Mammary epithelial cell (primary cell): ENCODE data around the gene SFXN3.

Experiments
- EZH2 ChIP-seq: IDR thresholded peaks from 2 replicates; pipeline ENCODE4 v1.6.1; 2012; ENCODE audit warnings: low read length, inconsistent platforms, borderline replicate concordance
- TF ChIP-seq, protein P1 (sequence below), 2 donors: IDR thresholded peaks in 1 of 2; conservative IDR thresholded peaks in 1 of 2; 2 replicates each; pipeline ENCODE4 v1.5.1; 2011 to 2012; ENCODE audit warnings: inconsistent platforms in 2 of 2, low read length in 2 of 2, mild to moderate bottlenecking in 2 of 2, control low read depth in 1 of 2, low read depth in 1 of 2; ENCODE audit not compliant: insufficient read depth in 1 of 2; ENCODE audit errors: extremely low read depth in 1 of 2

DNA sequence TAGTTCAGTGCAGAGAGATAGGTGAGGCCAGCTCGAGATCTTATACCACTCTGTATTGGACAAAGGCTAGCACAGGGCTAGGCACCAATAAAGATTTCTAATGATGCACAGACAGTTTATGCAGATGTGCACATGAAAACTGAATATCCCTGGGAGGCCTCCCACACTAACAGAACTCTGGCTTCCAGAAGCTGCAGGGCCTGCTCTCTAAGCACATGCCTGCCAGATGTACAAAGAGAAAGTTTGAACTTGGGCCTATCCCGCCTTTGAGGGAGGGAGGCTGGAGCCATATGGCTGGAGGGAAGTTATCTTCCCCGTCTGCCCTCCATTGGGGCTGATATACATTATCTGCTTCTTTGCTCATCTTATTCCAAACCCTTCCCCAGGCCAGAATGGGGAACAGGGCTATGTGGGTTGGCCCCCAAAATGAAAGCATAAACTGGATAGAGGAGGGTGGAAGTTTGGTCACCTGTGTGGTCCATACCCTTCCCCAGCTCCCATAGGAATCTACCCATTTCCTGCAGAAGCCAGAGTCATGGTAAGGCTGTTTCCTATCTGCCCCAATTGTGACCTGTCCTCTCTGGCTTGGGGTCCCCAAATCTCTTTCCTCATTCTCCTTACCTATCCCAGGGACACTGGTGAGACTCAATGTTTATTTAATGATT, 34.6 kb downstream of the SFXN3 start:
- TF ChIP-seq EZH2 = no peak
- TF ChIP-seq, protein P1, sequence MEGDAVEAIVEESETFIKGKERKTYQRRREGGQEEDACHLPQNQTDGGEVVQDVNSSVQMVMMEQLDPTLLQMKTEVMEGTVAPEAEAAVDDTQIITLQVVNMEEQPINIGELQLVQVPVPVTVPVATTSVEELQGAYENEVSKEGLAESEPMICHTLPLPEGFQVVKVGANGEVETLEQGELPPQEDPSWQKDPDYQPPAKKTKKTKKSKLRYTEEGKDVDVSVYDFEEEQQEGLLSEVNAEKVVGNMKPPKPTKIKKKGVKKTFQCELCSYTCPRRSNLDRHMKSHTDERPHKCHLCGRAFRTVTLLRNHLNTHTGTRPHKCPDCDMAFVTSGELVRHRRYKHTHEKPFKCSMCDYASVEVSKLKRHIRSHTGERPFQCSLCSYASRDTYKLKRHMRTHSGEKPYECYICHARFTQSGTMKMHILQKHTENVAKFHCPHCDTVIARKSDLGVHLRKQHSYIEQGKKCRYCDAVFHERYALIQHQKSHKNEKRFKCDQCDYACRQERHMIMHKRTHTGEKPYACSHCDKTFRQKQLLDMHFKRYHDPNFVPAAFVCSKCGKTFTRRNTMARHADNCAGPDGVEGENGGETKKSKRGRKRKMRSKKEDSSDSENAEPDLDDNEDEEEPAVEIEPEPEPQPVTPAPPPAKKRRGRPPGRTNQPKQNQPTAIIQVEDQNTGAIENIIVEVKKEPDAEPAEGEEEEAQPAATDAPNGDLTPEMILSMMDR (conservative IDR thresholded peaks at IDR 0.05 in 1 of 2, IDR thresholded peaks at IDR 0.05 in 1 of 2; ENCODE audit: extremely low read depth in 1 of 2, insufficient read depth in 1 of 2, low read depth in 1 of 2, low read length in 2 of 2) = no peak
